ENCODE data around the gene METTL8. TPM values are rescaled to one million over a fixed set of nuclear protein-coding genes. Genes with fewer than 3 reads are reported as not detected.

Gene METTL8
- total and polyA plus RNA-seq, 2 experiments from 2014 or later = 60.9 to 64.3 TPM

GRCh38 chr2:171406044-171406443 lies 27.7 kb downstream of the METTL8 start:
- Histone ChIP-seq H3K27ac (ENCODE audit: low read depth) (no peak overlapping the region), H4K20me1 (replicated peaks; ENCODE audit: insufficient read depth) (no peaks in the 10 kb centered on the region), H3K79me2 (replicated peaks; ENCODE audit: insufficient read depth) (peaks cover 77% of the 10 kb centered on the region), H3K4me1 (ENCODE audit: insufficient read depth) (peaks cover 36% of the 10 kb centered on the region), H2AFZ (no peak overlapping the region), H3K4me3 (no peak overlapping the region), H3K27me3 (ENCODE audit: insufficient read depth) (no peaks in the 10 kb centered on the region), H3K4me2 (0 out of 2 replicates have a peak overlapping the region, but pooled peaks have one; percentile 25), H3K36me3 (ENCODE audit: insufficient read depth) (peaks cover 12% of the 10 kb centered on the region; the same call in 1 of the 2 replicates), H3K9me2 (ENCODE audit: insufficient read depth) (peaks cover 14% of the 10 kb centered on the region), H3F3A (replicated peaks; ENCODE audit: low read depth) (no peaks in the 10 kb centered on the region)
- no peak for ATAC-seq
- H3K27ac Mint-ChIP-seq = no peak overlapping the region
- TF ChIP-seq, protein P1, sequence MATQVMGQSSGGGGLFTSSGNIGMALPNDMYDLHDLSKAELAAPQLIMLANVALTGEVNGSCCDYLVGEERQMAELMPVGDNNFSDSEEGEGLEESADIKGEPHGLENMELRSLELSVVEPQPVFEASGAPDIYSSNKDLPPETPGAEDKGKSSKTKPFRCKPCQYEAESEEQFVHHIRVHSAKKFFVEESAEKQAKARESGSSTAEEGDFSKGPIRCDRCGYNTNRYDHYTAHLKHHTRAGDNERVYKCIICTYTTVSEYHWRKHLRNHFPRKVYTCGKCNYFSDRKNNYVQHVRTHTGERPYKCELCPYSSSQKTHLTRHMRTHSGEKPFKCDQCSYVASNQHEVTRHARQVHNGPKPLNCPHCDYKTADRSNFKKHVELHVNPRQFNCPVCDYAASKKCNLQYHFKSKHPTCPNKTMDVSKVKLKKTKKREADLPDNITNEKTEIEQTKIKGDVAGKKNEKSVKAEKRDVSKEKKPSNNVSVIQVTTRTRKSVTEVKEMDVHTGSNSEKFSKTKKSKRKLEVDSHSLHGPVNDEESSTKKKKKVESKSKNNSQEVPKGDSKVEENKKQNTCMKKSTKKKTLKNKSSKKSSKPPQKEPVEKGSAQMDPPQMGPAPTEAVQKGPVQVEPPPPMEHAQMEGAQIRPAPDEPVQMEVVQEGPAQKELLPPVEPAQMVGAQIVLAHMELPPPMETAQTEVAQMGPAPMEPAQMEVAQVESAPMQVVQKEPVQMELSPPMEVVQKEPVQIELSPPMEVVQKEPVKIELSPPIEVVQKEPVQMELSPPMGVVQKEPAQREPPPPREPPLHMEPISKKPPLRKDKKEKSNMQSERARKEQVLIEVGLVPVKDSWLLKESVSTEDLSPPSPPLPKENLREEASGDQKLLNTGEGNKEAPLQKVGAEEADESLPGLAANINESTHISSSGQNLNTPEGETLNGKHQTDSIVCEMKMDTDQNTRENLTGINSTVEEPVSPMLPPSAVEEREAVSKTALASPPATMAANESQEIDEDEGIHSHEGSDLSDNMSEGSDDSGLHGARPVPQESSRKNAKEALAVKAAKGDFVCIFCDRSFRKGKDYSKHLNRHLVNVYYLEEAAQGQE (IDR thresholded peaks at IDR 0.05; ENCODE audit: unreplicated experiment) = no peak
- TF ChIP-seq ZNF331 (CRISPR knock-in tag; IDR thresholded peaks at IDR 0.05; ENCODE audit: low read depth) = no peak
- H3K9me3 Mint-ChIP-seq = peaks cover 6% of the 10 kb centered on the region
- H3K36me3 Mint-ChIP-seq (ENCODE audit: low read depth) = peaks cover 26% of the 10 kb centered on the region
- H3K4me3 Mint-ChIP-seq = no peak overlapping the region
- peaks cover 38% of the 10 kb centered on the region for H3K4me1 Mint-ChIP-seq
- DNase-seq (ENCODE audit: low spot score) = no peak
- peaks cover 4% of the 10 kb centered on the region for H3K27me3 Mint-ChIP-seq (ENCODE audit: insufficient read depth, low read depth, poor library complexity)

DNA sequence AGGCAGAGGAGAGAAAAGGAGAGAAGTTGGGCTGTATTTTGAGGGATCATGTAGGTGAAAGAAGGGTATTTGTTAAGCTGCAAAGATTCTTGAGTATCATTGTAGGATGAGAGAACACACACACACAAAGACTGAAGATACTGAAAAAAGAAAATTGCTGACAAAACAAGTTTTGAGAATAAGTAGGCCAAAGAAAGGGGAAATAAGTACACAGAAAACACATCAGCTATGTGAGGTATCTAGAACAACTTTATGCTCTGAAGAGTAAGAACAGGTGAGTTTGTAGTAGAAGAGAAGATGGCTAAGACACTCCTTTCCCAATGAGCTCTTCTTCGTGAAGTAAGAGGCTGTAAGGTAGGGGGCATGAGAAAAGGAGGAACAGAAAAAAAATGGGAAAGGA lies 28.2 kb downstream of the METTL8 start:
- no peak overlapping the region for H3K27ac Mint-ChIP-seq
- TF ChIP-seq, protein P2, sequence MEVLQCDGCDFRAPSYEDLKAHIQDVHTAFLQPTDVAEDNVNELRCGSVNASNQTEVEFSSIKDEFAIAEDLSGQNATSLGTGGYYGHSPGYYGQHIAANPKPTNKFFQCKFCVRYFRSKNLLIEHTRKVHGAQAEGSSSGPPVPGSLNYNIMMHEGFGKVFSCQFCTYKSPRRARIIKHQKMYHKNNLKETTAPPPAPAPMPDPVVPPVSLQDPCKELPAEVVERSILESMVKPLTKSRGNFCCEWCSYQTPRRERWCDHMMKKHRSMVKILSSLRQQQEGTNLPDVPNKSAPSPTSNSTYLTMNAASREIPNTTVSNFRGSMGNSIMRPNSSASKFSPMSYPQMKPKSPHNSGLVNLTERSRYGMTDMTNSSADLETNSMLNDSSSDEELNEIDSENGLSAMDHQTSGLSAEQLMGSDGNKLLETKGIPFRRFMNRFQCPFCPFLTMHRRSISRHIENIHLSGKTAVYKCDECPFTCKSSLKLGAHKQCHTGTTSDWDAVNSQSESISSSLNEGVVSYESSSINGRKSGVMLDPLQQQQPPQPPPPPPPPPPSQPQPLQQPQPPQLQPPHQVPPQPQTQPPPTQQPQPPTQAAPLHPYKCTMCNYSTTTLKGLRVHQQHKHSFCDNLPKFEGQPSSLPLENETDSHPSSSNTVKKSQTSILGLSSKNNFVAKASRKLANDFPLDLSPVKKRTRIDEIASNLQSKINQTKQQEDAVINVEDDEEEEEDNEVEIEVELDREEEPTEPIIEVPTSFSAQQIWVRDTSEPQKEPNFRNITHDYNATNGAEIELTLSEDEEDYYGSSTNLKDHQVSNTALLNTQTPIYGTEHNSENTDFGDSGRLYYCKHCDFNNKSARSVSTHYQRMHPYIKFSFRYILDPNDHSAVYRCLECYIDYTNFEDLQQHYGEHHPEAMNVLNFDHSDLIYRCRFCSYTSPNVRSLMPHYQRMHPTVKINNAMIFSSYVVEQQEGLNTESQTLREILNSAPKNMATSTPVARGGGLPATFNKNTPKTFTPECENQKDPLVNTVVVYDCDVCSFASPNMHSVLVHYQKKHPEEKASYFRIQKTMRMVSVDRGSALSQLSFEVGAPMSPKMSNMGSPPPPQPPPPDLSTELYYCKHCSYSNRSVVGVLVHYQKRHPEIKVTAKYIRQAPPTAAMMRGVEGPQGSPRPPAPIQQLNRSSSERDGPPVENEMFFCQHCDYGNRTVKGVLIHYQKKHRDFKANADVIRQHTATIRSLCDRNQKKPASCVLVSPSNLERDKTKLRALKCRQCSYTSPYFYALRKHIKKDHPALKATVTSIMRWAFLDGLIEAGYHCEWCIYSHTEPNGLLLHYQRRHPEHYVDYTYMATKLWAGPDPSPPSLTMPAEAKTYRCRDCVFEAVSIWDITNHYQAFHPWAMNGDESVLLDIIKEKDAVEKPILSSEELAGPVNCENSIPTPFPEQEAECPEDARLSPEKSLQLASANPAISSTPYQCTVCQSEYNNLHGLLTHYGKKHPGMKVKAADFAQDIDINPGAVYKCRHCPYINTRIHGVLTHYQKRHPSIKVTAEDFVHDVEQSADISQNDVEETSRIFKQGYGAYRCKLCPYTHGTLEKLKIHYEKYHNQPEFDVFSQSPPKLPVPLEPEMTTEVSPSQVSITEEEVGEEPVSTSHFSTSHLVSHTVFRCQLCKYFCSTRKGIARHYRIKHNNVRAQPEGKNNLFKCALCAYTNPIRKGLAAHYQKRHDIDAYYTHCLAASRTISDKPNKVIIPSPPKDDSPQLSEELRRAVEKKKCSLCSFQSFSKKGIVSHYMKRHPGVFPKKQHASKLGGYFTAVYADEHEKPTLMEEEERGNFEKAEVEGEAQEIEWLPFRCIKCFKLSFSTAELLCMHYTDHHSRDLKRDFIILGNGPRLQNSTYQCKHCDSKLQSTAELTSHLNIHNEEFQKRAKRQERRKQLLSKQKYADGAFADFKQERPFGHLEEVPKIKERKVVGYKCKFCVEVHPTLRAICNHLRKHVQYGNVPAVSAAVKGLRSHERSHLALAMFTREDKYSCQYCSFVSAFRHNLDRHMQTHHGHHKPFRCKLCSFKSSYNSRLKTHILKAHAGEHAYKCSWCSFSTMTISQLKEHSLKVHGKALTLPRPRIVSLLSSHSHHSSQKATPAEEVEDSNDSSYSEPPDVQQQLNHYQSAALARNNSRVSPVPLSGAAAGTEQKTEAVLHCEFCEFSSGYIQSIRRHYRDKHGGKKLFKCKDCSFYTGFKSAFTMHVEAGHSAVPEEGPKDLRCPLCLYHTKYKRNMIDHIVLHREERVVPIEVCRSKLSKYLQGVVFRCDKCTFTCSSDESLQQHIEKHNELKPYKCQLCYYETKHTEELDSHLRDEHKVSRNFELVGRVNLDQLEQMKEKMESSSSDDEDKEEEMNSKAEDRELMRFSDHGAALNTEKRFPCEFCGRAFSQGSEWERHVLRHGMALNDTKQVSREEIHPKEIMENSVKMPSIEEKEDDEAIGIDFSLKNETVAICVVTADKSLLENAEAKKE (CRISPR knock-in tag; IDR thresholded peaks at IDR 0.05) = no peak
- TF ChIP-seq, protein P3, sequence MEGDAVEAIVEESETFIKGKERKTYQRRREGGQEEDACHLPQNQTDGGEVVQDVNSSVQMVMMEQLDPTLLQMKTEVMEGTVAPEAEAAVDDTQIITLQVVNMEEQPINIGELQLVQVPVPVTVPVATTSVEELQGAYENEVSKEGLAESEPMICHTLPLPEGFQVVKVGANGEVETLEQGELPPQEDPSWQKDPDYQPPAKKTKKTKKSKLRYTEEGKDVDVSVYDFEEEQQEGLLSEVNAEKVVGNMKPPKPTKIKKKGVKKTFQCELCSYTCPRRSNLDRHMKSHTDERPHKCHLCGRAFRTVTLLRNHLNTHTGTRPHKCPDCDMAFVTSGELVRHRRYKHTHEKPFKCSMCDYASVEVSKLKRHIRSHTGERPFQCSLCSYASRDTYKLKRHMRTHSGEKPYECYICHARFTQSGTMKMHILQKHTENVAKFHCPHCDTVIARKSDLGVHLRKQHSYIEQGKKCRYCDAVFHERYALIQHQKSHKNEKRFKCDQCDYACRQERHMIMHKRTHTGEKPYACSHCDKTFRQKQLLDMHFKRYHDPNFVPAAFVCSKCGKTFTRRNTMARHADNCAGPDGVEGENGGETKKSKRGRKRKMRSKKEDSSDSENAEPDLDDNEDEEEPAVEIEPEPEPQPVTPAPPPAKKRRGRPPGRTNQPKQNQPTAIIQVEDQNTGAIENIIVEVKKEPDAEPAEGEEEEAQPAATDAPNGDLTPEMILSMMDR (conservative IDR thresholded peaks at IDR 0.05; ENCODE audit: low read depth in 2 of 2) = no peak
- no peak for TF ChIP-seq ZNF114 (CRISPR knock-in tag; IDR thresholded peaks at IDR 0.05)
- no peak for TF ChIP-seq STAT1 (IDR thresholded peaks at IDR 0.05; ENCODE audit: unreplicated experiment)
- TF ChIP-seq JUNB (IDR thresholded peaks at IDR 0.05; ENCODE audit: unreplicated experiment) = no peak
- TF ChIP-seq NANOG (IDR thresholded peaks at IDR 0.05; ENCODE audit: borderline replicate concordance) = no peak
- no peak for TF ChIP-seq ZNF331 (CRISPR knock-in tag; IDR thresholded peaks at IDR 0.05; ENCODE audit: low read depth)
- TF ChIP-seq CREB1 (CRISPR knock-in tag; IDR thresholded peaks at IDR 0.05; ENCODE audit: low read depth) = no peak
- no peak for TF ChIP-seq EZH2 (IDR thresholded peaks at IDR 0.05; ENCODE audit: low read depth, unreplicated experiment)

More for the DNA sequence above, 28.2 kb downstream of the METTL8 start:
- peaks cover 26% of the 10 kb centered on the region for H3K36me3 Mint-ChIP-seq (ENCODE audit: low read depth)
- peaks cover 72% of the 10 kb centered on the region for H3K79me2 ChIP-seq (replicated peaks; ENCODE audit: insufficient read depth)
- H4K20me1 ChIP-seq (replicated peaks; ENCODE audit: insufficient read depth) = no peaks in the 10 kb centered on the region
- peaks cover 6% of the 10 kb centered on the region for H3K9me3 Mint-ChIP-seq
- no peak overlapping the region for H3K4me3 ChIP-seq
- peaks cover 36% of the 10 kb centered on the region for H3K4me1 ChIP-seq (ENCODE audit: insufficient read depth)
- no peak overlapping the region for H3K4me2 ChIP-seq
- no peaks in the 10 kb centered on the region for H3K27me3 ChIP-seq (ENCODE audit: insufficient read depth)
- no peaks in the 10 kb centered on the region for H3F3A ChIP-seq (replicated peaks; ENCODE audit: low read depth)
- no peak for ATAC-seq
- H3K36me3 ChIP-seq (ENCODE audit: insufficient read depth) = peaks cover 12% of the 10 kb centered on the region; the same call in 1 of the 2 replicates
- peaks cover 4% of the 10 kb centered on the region for H3K27me3 Mint-ChIP-seq (ENCODE audit: insufficient read depth, low read depth, poor library complexity)
- peaks cover 38% of the 10 kb centered on the region for H3K4me1 Mint-ChIP-seq
- peaks cover 14% of the 10 kb centered on the region for H3K9me2 ChIP-seq (ENCODE audit: insufficient read depth)
- H3K27ac ChIP-seq (ENCODE audit: low read depth) = no peak overlapping the region
- no peak for DNase-seq (ENCODE audit: low spot score)
- no peak overlapping the region for H2AFZ ChIP-seq
- no peak overlapping the region for H3K4me3 Mint-ChIP-seq
